Activated naive CD8-positive, alpha-beta T cell treated with anti-CD3 and anti-CD28 coated beads for 36 hours (primary cell): Measurements from ENCODE around the gene CDK19. TPM values are rescaled to one million over a fixed set of nuclear protein-coding genes. Genes with fewer than 3 reads are reported as not detected.

Experiments
- DNase-seq: peaks from one replicate; pipeline ENCODE4 v3.0.0; 2021
- H3K27ac Mint-ChIP-seq: one replicate; pipeline ENCODE4 v1.8.0; 2022; ENCODE audit warnings: mild to moderate bottlenecking, moderate library complexity, mixed read lengths
- H3K27me3 Mint-ChIP-seq: one replicate; pipeline ENCODE4 v1.8.0; 2022; ENCODE audit warnings: mild to moderate bottlenecking, mixed read lengths
- H3K36me3 Mint-ChIP-seq: one replicate; pipeline ENCODE4 v1.8.0; 2021; ENCODE audit warnings: mild to moderate bottlenecking, mixed read lengths
- H3K4me1 Mint-ChIP-seq: one replicate; pipeline ENCODE4 v1.8.0; 2021; ENCODE audit warnings: mixed read lengths
- H3K4me3 Mint-ChIP-seq: one replicate; pipeline ENCODE4 v1.8.0; 2022; ENCODE audit warnings: mild to moderate bottlenecking, moderate library complexity, mixed read lengths
- H3K9me3 Mint-ChIP-seq: one replicate; pipeline ENCODE4 v1.8.0; 2022; ENCODE audit warnings: mixed read lengths
- total RNA-seq, 2 experiments: library from RNA; stranded (reverse); gene quantifications; one replicate each; pipeline ENCODE4 v1.2.3, GENCODE V29; 2021

CDK19 gene
- total RNA-seq, 2 experiments from 2014 or later = 8.8 to 9.2 TPM

GRCh38 chr6:110626442-110626841, 188.8 kb downstream of the CDK19 start:
- DNase-seq = no peak
- Mint-ChIP-seq H3K4me3 (no peak overlapping the region), H3K36me3 (no peaks in the 10 kb centered on the region), H3K27me3 (no peaks in the 10 kb centered on the region), H3K9me3 (no peaks in the 10 kb centered on the region), H3K27ac (no peak overlapping the region), H3K4me1 (no peaks in the 10 kb centered on the region)

GRCh38 chr6:110625883-110626282, 189.4 kb downstream of the CDK19 start:
- no peaks in the 10 kb centered on the region for H3K4me1 Mint-ChIP-seq
- no peak overlapping the region for H3K4me3 Mint-ChIP-seq
- DNase-seq = no peak
- H3K9me3 Mint-ChIP-seq = no peaks in the 10 kb centered on the region
- no peaks in the 10 kb centered on the region for H3K36me3 Mint-ChIP-seq
- H3K27ac Mint-ChIP-seq = no peak overlapping the region
- H3K27me3 Mint-ChIP-seq = no peaks in the 10 kb centered on the region

GRCh38 chr6:110622912-110623578, 192.2 kb downstream of the CDK19 start:
- Mint-ChIP-seq H3K27ac (no peak overlapping the region), H3K4me1 (peaks cover 10% of the 10 kb centered on the region), H3K4me3 (no peak overlapping the region), H3K9me3 (no peaks in the 10 kb centered on the region), H3K36me3 (no peaks in the 10 kb centered on the region), H3K27me3 (no peaks in the 10 kb centered on the region)
- no peak for DNase-seq

GRCh38 chr6:110621061-110621460, 194.2 kb downstream of the CDK19 start:
- Mint-ChIP-seq H3K4me1 (peaks cover 14% of the 10 kb centered on the region), H3K36me3 (no peaks in the 10 kb centered on the region), H3K4me3 (no peak overlapping the region), H3K27me3 (no peaks in the 10 kb centered on the region), H3K9me3 (no peaks in the 10 kb centered on the region), H3K27ac (no peak overlapping the region)
- DNase-seq = no peak

GRCh38 chr6:110620065-110620464, 195.2 kb downstream of the CDK19 start:
- Mint-ChIP-seq H3K4me3 (no peak overlapping the region), H3K9me3 (no peaks in the 10 kb centered on the region), H3K27me3 (no peaks in the 10 kb centered on the region), H3K36me3 (no peaks in the 10 kb centered on the region), H3K27ac (no peak overlapping the region), H3K4me1 (peaks cover 14% of the 10 kb centered on the region)
- no peak for DNase-seq

GRCh38 chr6:110619275-110619908, 195.9 kb downstream of the CDK19 start:
- DNase-seq = no peak
- no peak overlapping the region for H3K27ac Mint-ChIP-seq
- H3K4me3 Mint-ChIP-seq = no peak overlapping the region
- H3K9me3 Mint-ChIP-seq = no peaks in the 10 kb centered on the region
- H3K36me3 Mint-ChIP-seq = no peaks in the 10 kb centered on the region
- no peaks in the 10 kb centered on the region for H3K27me3 Mint-ChIP-seq
- peaks cover 14% of the 10 kb centered on the region for H3K4me1 Mint-ChIP-seq

GRCh38 chr6:110618591-110619267, 196.5 kb downstream of the CDK19 start:
- Mint-ChIP-seq H3K36me3 (no peaks in the 10 kb centered on the region), H3K9me3 (no peaks in the 10 kb centered on the region), H3K27ac (no peak overlapping the region), H3K27me3 (no peaks in the 10 kb centered on the region), H3K4me3 (no peak overlapping the region), H3K4me1 (peaks cover 14% of the 10 kb centered on the region)
- DNase-seq = no peak

- Mint-ChIP-seq H3K27ac (peak overlapping the region; percentile 70), H3K4me3 (no peak overlapping the region), H3K36me3 (no peaks in the 10 kb centered on the region), H3K9me3 (no peaks in the 10 kb centered on the region), H3K27me3 (no peaks in the 10 kb centered on the region), H3K4me1 (peaks cover 14% of the 10 kb centered on the region)
- DNase-seq = no peak
Observed at GRCh38 chr6:110617057-110617456, 198.2 kb downstream of the CDK19 start.

GRCh38 chr6:110615722-110616121, 199.5 kb downstream of the CDK19 start:
- DNase-seq = no peak
- H3K36me3 Mint-ChIP-seq = no peaks in the 10 kb centered on the region
- H3K4me1 Mint-ChIP-seq = peaks cover 14% of the 10 kb centered on the region
- no peak overlapping the region for H3K4me3 Mint-ChIP-seq
- no peaks in the 10 kb centered on the region for H3K9me3 Mint-ChIP-seq
- no peaks in the 10 kb centered on the region for H3K27me3 Mint-ChIP-seq
- no peak overlapping the region for H3K27ac Mint-ChIP-seq

- no peak for DNase-seq
- H3K27ac Mint-ChIP-seq = no peak overlapping the region
- H3K4me1 Mint-ChIP-seq = peaks cover 13% of the 10 kb centered on the region
- H3K4me3 Mint-ChIP-seq = no peak overlapping the region
- H3K9me3 Mint-ChIP-seq = no peaks in the 10 kb centered on the region
- H3K27me3 Mint-ChIP-seq = no peaks in the 10 kb centered on the region
- H3K36me3 Mint-ChIP-seq = no peaks in the 10 kb centered on the region
Observed at GRCh38 chr6:110614586-110614985, 200.7 kb downstream of the CDK19 start.

GRCh38 chr6:110614106-110614505, 201.2 kb downstream of the CDK19 start:
- H3K27ac Mint-ChIP-seq = no peak overlapping the region
- no peaks in the 10 kb centered on the region for H3K27me3 Mint-ChIP-seq
- peaks cover 12% of the 10 kb centered on the region for H3K4me1 Mint-ChIP-seq
- H3K36me3 Mint-ChIP-seq = no peaks in the 10 kb centered on the region
- DNase-seq = no peak
- no peak overlapping the region for H3K4me3 Mint-ChIP-seq
- H3K9me3 Mint-ChIP-seq = no peaks in the 10 kb centered on the region

- Mint-ChIP-seq H3K9me3 (no peaks in the 10 kb centered on the region), H3K4me1 (peaks cover 6% of the 10 kb centered on the region), H3K27ac (no peak overlapping the region), H3K27me3 (no peaks in the 10 kb centered on the region), H3K4me3 (no peak overlapping the region), H3K36me3 (no peaks in the 10 kb centered on the region)
- DNase-seq = no peak
Observed at GRCh38 chr6:110613356-110613755, 201.9 kb downstream of the CDK19 start.

GRCh38 chr6:110612298-110612697, 203.0 kb downstream of the CDK19 start:
- no peak for DNase-seq
- Mint-ChIP-seq H3K4me1 (no peaks in the 10 kb centered on the region), H3K4me3 (no peak overlapping the region), H3K27ac (no peak overlapping the region), H3K36me3 (no peaks in the 10 kb centered on the region), H3K27me3 (no peaks in the 10 kb centered on the region), H3K9me3 (no peaks in the 10 kb centered on the region)

GRCh38 chr6:110609101-110609500, 206.2 kb downstream of the CDK19 start:
- H3K36me3 Mint-ChIP-seq = no peaks in the 10 kb centered on the region
- H3K4me3 Mint-ChIP-seq = no peak overlapping the region
- no peaks in the 10 kb centered on the region for H3K27me3 Mint-ChIP-seq
- DNase-seq = no peak
- no peaks in the 10 kb centered on the region for H3K4me1 Mint-ChIP-seq
- H3K9me3 Mint-ChIP-seq = no peaks in the 10 kb centered on the region
- no peak overlapping the region for H3K27ac Mint-ChIP-seq

- H3K27me3 Mint-ChIP-seq = no peaks in the 10 kb centered on the region
- H3K27ac Mint-ChIP-seq = no peak overlapping the region
- peaks cover 1% of the 10 kb centered on the region for H3K9me3 Mint-ChIP-seq
- no peak for DNase-seq
- H3K36me3 Mint-ChIP-seq = no peaks in the 10 kb centered on the region
- no peak overlapping the region for H3K4me3 Mint-ChIP-seq
- H3K4me1 Mint-ChIP-seq = no peaks in the 10 kb centered on the region
Observed at GRCh38 chr6:110608151-110608550, 207.1 kb downstream of the CDK19 start.

GRCh38 chr6:110606151-110606550, 209.1 kb downstream of the CDK19 start:
- DNase-seq = no peak
- no peaks in the 10 kb centered on the region for H3K4me1 Mint-ChIP-seq
- H3K27me3 Mint-ChIP-seq = no peaks in the 10 kb centered on the region
- no peaks in the 10 kb centered on the region for H3K36me3 Mint-ChIP-seq
- H3K4me3 Mint-ChIP-seq = no peak overlapping the region
- H3K27ac Mint-ChIP-seq = no peak overlapping the region
- H3K9me3 Mint-ChIP-seq = peaks cover 1% of the 10 kb centered on the region
